ENCODE measurements around the gene PARP2.

PARP2 gene

DNA sequence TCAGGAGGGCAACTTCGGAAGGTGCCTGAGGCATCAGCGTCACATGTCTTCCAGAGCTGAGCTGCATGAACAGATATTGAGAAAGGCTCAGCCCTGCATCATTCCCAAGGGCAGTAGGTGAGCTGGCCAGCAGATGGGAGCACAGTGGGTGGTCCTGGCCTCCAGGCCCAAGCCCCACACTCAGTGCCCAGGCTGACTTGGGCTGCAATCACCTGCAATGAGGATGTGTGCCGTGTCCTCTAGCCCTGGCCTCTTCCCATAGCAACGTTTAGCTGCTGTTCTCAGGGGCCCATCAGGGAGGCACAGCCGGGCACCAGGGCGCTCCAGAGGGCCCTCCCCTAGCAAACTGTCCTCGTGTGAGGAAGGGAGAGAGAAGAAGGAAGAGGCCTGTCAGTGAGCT lies 37.9 kb downstream of the PARP2 start:
- TF ChIP-seq, protein P1, sequence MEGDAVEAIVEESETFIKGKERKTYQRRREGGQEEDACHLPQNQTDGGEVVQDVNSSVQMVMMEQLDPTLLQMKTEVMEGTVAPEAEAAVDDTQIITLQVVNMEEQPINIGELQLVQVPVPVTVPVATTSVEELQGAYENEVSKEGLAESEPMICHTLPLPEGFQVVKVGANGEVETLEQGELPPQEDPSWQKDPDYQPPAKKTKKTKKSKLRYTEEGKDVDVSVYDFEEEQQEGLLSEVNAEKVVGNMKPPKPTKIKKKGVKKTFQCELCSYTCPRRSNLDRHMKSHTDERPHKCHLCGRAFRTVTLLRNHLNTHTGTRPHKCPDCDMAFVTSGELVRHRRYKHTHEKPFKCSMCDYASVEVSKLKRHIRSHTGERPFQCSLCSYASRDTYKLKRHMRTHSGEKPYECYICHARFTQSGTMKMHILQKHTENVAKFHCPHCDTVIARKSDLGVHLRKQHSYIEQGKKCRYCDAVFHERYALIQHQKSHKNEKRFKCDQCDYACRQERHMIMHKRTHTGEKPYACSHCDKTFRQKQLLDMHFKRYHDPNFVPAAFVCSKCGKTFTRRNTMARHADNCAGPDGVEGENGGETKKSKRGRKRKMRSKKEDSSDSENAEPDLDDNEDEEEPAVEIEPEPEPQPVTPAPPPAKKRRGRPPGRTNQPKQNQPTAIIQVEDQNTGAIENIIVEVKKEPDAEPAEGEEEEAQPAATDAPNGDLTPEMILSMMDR (IDR thresholded peaks at IDR 0.05) = no peak

DNA sequence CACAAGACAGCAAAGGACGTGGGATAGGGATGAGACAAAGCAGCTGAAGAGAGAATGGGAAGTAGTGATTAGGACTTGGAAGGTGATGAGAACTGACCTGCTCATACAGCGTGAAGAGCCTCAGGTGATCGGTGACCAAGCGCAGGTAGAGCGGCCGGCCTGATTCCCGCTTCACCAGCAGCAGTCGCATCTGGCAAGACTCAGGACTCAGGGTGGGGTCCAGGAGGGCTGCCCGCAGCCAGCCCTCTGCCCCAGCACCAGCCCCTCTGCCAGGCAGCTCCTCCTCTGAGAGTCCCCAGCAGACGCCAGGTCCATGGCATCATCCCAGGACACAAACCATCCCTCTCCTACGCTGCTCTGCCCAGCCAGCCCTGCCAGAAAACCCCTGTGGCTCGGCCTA lies 39.1 kb downstream of the PARP2 start:
- Histone ChIP-seq H3K4me3 (ENCODE audit: low read depth in 1 of 2, low read length in 1 of 2) (no peak overlapping the region), H3K4me1 (ENCODE audit: control insufficient read depth in 1 of 2, insufficient read depth in 1 of 2, low read depth in 1 of 2, low read length in 1 of 2) (no peaks in the 10 kb centered on the region), H3K27ac (no peak overlapping the region), H3K36me3 (peaks cover 96% of the 10 kb centered on the region), H3K27me3 (no peaks in the 10 kb centered on the region), H3K9me3 (no peaks in the 10 kb centered on the region)
- TF ChIP-seq, protein P1 (IDR thresholded peaks at IDR 0.05) = no peak

More for the DNA sequence above, 37.9 kb downstream of the PARP2 start:
- Histone ChIP-seq H3K4me1 (ENCODE audit: control insufficient read depth in 1 of 2, insufficient read depth in 1 of 2, low read depth in 1 of 2, low read length in 1 of 2) (no peaks in the 10 kb centered on the region), H3K9me3 (no peaks in the 10 kb centered on the region), H3K36me3 (peaks cover 99% of the 10 kb centered on the region), H3K4me3 (ENCODE audit: low read depth in 1 of 2, low read length in 1 of 2) (no peak overlapping the region), H3K27ac (no peak overlapping the region), H3K27me3 (no peaks in the 10 kb centered on the region)

DNA sequence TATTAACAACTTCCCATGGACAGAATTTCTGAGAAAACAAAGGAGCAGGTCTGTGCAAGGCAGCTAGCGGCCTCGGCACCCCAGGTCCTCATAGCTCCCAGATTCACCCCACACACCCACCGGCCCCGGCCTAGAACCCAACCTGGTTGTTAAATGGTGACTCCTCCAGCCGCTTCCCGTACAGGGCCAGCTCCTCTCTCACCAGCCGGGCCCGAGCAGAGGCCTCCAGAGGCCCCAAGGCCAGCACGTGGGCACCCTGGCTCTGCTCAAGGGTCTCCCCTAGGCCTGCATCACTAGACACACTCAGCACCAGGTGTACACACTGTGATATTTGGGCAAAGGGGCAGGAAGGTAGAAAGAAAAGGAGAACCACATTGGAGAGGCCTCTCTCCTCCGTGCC lies 39.6 kb downstream of the PARP2 start:
- no peak overlapping the region for H3K4me3 ChIP-seq (ENCODE audit: low read depth in 1 of 2, low read length in 1 of 2)
- no peaks in the 10 kb centered on the region for H3K4me1 ChIP-seq (ENCODE audit: control insufficient read depth in 1 of 2, insufficient read depth in 1 of 2, low read depth in 1 of 2, low read length in 1 of 2)
- TF ChIP-seq, protein P1 (IDR thresholded peaks at IDR 0.05) = no peak
- no peaks in the 10 kb centered on the region for H3K9me3 ChIP-seq
- H3K36me3 ChIP-seq = peaks cover 96% of the 10 kb centered on the region
- H3K27me3 ChIP-seq = no peaks in the 10 kb centered on the region
- no peak overlapping the region for H3K27ac ChIP-seq

DNA sequence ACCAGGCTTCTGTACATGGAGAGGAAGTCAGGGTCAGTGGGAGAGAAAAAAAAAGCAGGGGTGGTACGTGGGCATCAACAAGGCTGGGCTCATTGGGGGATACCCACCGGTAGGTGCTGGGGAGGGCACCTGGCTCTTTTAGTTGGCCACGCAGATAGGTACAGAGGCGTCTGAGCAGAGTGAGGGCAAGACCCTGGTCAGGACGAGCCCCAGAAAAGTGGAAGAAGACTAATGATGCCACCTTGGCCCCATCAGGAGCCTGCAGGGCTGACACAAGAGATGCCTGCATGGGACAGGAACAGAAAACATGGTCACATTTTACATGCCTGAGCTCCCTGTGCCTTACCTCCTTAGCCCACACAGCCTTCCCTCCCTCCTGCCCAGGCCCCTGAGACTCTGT lies 40.2 kb downstream of the PARP2 start:
- TF ChIP-seq, protein P1 (IDR thresholded peaks at IDR 0.05) = no peak
- Histone ChIP-seq H3K4me1 (ENCODE audit: control insufficient read depth in 1 of 2, insufficient read depth in 1 of 2, low read depth in 1 of 2, low read length in 1 of 2) (no peaks in the 10 kb centered on the region), H3K27me3 (no peaks in the 10 kb centered on the region), H3K9me3 (no peaks in the 10 kb centered on the region), H3K4me3 (ENCODE audit: low read depth in 1 of 2, low read length in 1 of 2) (no peak overlapping the region), H3K27ac (no peak overlapping the region), H3K36me3 (peaks cover 96% of the 10 kb centered on the region)

DNA sequence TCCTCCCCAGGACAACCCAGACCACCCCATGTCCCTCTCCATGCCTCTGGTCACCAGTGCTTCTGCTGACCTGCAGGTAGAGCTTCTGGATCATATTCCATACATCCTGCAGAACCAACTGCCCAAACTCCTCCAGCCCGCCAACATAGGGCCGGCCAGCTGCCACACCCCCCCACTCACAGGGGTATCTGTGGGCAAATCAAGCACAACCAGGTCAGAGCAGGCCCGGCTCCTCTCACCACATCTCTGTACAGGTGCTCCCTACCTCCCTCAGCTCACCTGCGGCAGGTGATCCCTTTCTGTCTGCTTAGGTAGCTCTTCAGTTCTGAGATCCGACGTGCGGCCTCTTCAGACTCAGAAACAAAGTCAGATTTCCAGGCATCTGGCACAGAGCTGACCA lies 40.9 kb downstream of the PARP2 start:
- Histone ChIP-seq H3K36me3 (peaks cover 96% of the 10 kb centered on the region), H3K27me3 (no peaks in the 10 kb centered on the region), H3K9me3 (no peaks in the 10 kb centered on the region), H3K4me3 (ENCODE audit: low read depth in 1 of 2, low read length in 1 of 2) (no peak overlapping the region), H3K27ac (no peak overlapping the region), H3K4me1 (ENCODE audit: control insufficient read depth in 1 of 2, insufficient read depth in 1 of 2, low read depth in 1 of 2, low read length in 1 of 2) (no peaks in the 10 kb centered on the region)
- TF ChIP-seq, protein P1 (IDR thresholded peaks at IDR 0.05) = no peak

DNA sequence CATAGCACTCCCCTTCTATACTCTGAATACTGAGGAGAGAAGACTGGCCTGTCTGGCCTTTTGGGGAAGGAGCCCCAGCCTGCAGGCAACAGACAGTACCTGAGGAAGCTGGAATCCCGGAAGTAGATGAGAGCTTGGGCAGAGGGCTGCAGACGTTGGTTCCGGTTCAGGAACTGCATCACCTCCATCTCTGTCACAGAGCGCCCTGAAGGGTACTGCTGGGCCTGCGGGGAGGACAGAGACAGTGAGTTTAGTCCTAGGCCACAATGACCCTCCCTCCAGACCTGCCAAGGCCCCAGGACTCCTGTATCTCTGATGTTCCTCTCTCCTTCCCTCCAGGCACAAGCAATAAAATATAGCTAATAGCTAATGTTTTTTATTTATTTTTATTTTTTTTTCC lies 41.5 kb downstream of the PARP2 start:
- peaks cover 96% of the 10 kb centered on the region for H3K36me3 ChIP-seq
- H3K4me3 ChIP-seq (ENCODE audit: low read depth in 1 of 2, low read length in 1 of 2) = no peak overlapping the region
- TF ChIP-seq, protein P1 (IDR thresholded peaks at IDR 0.05) = no peak
- H3K4me1 ChIP-seq (ENCODE audit: control insufficient read depth in 1 of 2, insufficient read depth in 1 of 2, low read depth in 1 of 2, low read length in 1 of 2) = no peaks in the 10 kb centered on the region
- no peaks in the 10 kb centered on the region for H3K9me3 ChIP-seq
- H3K27ac ChIP-seq = no peak overlapping the region
- H3K27me3 ChIP-seq = no peaks in the 10 kb centered on the region

Data from neutrophil (primary cell).